NCI-H146 (cell line): Measurements from ENCODE around the gene MUC20.

Experiments
- DNase-seq: peaks from one replicate; lab custom pipeline; 2025; lab: John Stamatoyannopoulos, UW

The MUC20 gene

GRCh38 chr3:195755391-195755790 is 34.6 kb downstream of the MUC20 start:
- peak; percentile 13 for DNase-seq

DNA sequence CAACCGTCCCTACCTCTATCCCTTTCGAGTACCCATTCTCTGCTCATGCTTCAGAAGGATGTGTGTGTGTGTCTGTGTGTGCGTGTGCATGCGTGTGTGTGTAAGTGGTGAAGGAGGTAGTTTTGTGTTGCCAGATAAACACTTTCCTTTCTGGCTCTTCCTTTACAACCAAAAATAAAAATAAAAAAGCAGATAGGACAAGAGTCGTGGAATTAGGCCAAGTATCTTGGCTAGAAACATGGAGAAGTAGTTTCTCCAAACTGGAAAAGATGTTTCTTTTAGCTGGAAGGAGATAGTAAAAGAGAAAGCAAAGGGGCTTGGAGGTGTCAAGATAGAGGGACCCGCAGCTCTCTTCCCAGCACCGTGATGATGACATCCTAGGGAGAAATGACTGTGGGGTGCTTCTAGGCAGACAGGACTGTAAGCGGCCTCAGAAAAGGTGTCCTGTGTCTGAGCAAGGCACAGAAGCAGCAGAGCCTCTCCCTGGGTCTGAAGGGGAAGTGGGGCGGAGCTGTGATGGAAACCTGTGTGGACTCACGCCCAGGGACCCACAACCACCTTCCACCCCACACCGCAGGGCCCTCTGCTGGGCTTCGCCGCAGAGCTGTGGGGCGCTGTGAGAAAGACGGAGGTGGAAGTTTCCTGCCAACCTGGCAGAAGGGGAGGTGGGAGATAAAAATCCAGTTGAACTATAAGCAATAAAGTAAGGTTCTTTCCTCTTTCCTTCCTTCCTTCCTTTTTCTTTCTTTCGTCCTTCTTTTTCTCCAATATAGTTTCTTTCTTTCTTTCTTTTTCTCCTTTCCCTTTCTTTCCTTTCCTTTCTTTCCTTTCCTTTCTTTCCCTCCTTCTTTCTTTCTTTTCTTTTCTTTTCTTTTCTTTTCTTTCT is 35.3 kb downstream of the MUC20 start:
- DNase-seq: no peak

GRCh38 chr3:195757438-195757770 is 36.6 kb downstream of the MUC20 start:
- no peak for DNase-seq

DNA sequence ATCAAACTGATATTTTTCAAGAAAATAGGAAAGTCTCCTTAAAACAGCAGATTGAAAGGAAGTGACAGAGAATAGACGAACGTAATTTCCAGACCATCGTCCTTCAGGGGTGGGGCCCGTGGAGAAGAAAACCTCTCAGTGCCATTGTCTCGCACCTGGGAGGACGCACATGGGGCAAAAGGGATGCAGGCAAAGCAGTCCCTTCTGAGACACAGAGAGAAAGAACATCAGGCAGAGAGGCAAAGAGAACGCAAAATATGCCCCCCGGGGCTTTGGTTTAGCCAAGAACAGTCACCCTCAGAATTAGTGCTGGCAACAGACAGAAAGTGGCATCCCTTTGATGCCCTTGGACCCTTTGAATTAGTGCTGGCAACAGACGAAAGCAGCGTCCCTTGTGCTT is 37.0 kb downstream of the MUC20 start:
- DNase-seq: no peak

GRCh38 chr3:195758721-195759353 is 38.1 kb downstream of the MUC20 start:
- DNase-seq: no peak

DNA sequence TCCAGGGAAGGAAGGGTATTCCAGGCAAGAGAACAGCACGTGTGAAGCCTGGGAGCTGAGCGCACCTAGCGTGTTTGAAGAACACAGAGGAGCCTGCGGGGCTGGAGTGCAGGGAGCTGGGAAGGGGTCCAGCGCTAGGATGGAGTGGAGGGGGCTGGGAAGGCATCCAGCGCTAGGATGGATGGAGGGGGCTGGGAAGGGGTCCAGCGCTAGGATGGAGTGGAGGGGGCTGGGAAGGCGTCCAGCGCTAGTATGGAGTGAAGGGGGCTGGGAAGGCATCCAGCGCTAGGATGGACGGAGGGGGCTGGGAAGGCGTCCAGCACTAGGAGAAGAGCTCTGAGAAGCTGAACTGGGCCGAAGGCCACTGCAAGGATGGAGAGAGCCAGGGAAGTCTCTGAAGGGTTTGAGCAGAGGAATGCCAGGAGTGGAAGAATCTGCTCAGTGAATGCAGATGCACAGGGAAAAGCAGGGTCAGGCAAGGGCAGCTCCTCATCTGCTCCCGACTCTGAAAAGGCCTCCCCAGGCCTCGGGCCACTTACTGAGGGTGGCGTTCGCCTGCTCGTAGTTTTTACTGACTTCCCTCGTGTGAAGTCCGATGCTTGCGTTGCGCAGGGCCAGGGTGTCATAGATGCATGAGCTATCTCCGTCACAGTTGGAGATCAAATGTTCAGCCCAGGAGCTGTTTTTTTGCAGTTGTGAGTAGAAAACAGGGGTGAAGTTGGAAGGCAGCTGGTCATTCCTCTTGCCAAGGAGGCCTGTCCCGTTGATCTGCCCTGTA is 39.8 kb downstream of the MUC20 start:
- no peak for DNase-seq

DNA sequence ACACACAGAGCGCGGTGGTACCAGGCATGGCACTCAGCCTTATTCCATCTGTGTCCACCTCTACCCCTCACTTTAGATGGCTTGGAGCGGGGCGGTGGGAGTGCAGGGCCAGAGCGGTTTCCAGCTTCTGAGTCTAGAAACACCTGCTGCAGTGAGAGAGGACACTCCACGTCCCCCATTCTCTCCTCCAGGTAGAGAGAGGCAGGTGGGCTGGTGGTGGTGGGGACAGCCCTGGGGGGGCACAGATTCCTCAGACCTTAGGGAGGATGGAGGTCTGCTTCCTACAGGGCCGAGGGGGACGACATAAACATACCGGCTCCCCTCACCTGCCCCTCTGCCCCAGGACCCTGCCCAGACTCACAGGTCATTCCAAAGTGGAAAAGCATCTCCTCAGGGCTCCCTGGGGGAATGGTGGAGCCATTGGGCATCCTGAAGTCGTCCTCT is 40.4 kb downstream of the MUC20 start:
- DNase-seq: no peak

- peak; percentile 40 for DNase-seq
Measured at GRCh38 chr3:195761567-195762248, 40.9 kb downstream of the MUC20 start.

GRCh38 chr3:195762249-195762585 is 41.4 kb downstream of the MUC20 start:
- no peak for DNase-seq

GRCh38 chr3:195762611-195763010 is 41.8 kb downstream of the MUC20 start:
- no peak for DNase-seq

DNA sequence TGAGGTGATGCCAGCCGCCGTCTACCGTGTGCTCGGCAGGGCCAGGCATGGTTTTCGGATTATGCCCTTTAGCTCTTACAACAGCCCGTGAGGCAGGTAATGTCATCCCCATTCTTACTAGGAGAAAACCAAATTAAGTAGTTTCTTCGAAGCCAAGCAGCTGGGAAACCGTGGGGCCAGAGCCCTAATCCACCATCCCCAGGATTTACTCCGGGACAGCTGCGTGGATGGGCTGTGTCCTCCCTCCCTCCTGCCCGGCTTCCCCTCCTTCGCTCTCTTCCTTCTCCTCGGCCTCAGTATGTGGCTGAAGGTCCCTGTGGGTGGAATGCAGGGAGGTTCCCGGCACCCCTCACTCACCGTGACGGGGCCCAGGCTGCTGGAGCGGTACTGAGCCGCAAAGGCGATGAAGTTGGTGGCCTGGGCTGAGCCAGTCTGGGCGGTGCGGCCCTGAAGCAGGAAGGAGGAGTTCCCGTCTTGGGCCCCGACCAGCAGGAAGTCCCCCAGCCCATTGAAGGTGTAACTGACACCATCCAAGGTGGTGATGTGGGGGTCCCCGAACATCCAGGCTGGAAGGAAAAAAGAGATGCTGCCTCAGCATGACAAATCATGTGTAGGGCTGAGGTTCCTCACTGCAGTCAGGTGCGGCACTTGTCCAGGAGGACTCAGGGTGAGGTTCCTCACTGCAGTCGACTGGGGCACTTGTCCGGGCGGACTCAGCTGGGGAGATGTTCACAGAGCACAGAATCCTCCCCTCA is 42.5 kb downstream of the MUC20 start:
- no peak for DNase-seq

DNA sequence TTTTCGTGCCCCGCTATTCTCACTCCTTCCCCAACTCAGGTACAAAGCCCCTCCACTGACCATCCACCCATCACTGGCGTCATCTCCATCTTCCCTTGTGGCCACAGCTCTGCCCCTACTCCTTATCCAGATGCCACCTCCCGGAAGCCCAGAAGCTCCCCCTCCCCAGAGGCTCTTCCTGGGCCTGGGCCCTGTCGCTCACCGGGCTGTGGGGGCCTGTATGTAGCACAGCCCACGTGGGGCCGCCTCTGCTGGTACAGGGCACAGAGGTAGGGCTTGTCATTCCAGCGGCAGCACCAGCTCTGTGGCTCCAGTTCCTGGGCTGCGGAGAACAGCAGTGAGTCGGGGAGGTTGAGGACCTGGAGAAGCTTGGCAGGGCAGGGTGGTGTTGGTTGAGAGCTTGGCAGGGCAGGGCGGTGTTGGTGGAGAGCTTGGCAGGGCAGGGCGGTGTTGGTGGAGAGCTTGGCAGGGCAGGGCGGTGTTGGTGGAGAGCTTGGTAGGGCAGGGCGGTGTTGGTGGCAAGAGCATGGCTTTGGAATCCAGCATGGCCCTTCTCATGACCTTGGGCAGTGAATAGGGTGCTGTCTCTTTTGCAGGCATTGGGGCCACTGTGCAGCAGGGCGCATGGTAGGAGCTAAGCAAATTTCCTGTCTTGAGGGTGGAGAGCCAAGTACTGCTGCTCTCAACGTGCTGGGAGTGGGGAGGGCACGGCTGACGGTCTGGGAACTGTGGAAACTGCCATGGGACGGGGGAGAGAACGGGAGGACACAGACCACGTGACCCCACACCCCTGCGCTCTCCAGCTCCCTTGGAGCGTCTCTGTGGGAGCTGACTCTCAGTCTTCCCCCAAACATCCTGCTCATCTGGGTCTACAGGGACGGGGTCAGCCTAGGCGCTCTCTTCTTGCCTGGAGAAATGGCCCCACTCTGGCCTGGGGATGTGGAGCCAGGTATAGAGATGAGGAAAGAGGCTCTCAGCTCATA is 43.4 kb downstream of the MUC20 start:
- no peak for DNase-seq

- DNase-seq: no peak
Measured at GRCh38 chr3:195764961-195765706, 44.4 kb downstream of the MUC20 start.

GRCh38 chr3:195766671-195767070 is 45.9 kb downstream of the MUC20 start:
- DNase-seq: no peak

DNA sequence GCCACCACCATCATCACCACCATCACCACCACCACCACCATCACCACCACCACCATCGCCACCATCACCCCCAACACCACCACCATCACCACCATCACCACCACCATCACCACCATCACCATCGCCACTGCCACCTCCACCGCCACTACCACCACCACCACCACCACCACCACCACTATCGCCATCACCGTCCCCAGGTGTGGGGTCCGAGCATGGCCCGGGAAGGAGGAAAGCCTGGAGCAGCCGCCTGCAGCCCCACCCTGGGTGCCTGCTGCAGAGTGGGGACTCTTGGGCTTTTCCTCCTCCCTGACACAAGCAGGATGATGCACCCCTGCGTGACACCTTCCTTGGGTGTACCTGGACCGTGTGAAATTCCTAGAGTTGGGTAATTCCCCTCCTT is 47.0 kb downstream of the MUC20 start:
- no peak for DNase-seq

DNA sequence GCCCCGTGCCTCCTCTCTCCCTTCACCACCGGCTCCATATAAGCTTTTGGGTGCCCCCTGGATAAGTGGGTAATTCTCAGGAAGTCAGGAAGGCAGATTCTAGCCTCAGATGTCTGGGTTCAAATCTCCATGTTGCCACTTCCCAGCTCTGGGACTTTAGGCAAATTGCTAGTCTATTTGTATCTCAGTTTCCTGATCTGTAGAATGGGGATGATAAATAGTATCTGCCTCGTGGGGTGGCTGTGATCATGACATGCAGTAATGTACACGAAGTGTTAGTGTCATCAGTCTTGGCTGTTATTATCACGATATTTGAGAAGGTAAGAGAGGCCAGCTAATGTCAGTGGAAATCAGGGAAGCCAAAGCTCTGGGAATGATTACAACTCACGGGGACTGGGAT is 47.6 kb downstream of the MUC20 start:
- DNase-seq: no peak

DNA sequence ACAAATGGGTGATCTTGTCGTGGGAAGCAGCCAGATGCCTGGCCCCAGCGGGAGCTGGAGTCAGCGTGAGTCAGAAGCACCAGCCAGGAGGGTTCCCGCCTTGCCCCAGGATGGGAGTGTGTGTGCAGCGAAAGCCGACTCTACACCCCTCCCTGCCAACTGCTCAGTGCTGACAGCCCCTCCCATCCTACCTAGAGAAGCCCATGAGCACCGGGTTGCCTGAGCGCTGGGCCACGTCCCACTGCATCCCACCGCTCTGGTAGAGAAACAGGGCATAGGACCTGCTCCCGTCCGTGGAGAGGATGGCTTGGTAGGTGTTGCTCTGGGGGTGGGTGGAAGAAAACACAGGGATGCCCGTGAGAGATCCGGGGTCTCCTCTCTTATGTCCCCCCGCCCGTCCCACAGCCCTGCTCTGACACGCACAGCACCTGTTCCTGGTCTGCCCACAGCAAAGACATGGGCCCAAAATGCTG is 48.1 kb downstream of the MUC20 start:
- DNase-seq: no peak

DNA sequence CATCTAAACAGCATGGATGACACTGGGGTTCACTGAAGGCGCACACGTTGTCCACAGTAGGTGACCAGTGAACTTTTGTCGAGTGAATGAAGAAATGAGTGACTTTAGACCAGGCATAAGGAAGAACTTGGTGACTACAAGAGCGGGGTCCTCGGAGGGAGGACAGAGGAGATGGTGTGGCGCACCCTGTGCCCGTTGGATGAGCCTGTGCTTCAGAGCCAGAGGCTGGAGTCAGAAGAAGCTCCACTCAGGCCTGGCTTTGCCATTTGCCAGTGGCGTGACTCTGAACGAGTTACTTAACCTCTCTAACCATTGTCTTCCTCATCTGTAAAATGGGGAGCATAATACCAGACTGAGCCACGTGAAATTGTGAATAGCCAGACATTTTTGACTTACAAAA is 48.8 kb downstream of the MUC20 start:
- no peak for DNase-seq

- DNase-seq: no peak
Measured at GRCh38 chr3:195770081-195770840, 49.5 kb downstream of the MUC20 start.
